HFF-Myc (cell line): Measurements from ENCODE around the gene MAMLD1.
"Not testable (repeated sequence)": the region's sequence is repeated elsewhere in the genome, so short reads cannot be mapped to it uniquely, and the experiment has no call there.

Experiments used
- DNase-seq: peaks from one replicate; pipeline ENCODE4 v3.0.0-alpha.2; 2011; ENCODE audit warnings: low read depth; ENCODE audit errors: extremely low read depth
- H3K4me3 ChIP-seq: replicated peaks from 2 replicates; pipeline ENCODE4 v1.5.1; 2011; ENCODE audit warnings: low read depth, mild to moderate bottlenecking, control low read depth, low read length
- TF ChIP-seq, protein P1 (sequence below): IDR thresholded peaks from 2 replicates; pipeline ENCODE4 v1.5.1; 2012; ENCODE audit warnings: mild to moderate bottlenecking, low read depth, low read length, control low read depth; ENCODE audit errors: missing control alignments

Gene MAMLD1

DNA sequence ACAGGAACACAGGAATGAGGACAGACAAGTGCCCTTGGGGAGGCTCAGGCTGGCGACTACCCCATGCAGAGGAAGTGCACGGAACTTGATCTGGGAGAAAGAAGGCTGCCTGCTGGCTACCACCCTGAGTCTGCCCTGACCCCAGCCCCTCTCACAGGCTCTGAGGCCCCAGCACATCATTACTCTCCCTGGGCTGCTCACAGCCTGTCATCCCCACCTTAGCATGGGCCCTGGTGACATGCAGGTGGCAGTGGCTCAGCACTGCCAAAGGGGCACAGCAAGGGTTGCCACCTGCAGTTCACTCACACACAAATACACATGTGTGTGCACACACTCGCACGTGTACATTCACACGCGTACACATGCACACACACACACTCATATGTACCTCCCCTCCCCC is 26.1 kb upstream of the MAMLD1 start:
- TF ChIP-seq, protein P1, sequence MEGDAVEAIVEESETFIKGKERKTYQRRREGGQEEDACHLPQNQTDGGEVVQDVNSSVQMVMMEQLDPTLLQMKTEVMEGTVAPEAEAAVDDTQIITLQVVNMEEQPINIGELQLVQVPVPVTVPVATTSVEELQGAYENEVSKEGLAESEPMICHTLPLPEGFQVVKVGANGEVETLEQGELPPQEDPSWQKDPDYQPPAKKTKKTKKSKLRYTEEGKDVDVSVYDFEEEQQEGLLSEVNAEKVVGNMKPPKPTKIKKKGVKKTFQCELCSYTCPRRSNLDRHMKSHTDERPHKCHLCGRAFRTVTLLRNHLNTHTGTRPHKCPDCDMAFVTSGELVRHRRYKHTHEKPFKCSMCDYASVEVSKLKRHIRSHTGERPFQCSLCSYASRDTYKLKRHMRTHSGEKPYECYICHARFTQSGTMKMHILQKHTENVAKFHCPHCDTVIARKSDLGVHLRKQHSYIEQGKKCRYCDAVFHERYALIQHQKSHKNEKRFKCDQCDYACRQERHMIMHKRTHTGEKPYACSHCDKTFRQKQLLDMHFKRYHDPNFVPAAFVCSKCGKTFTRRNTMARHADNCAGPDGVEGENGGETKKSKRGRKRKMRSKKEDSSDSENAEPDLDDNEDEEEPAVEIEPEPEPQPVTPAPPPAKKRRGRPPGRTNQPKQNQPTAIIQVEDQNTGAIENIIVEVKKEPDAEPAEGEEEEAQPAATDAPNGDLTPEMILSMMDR = no peak
- DNase-seq = no peak
- H3K4me3 ChIP-seq = no peak overlapping the region

DNA sequence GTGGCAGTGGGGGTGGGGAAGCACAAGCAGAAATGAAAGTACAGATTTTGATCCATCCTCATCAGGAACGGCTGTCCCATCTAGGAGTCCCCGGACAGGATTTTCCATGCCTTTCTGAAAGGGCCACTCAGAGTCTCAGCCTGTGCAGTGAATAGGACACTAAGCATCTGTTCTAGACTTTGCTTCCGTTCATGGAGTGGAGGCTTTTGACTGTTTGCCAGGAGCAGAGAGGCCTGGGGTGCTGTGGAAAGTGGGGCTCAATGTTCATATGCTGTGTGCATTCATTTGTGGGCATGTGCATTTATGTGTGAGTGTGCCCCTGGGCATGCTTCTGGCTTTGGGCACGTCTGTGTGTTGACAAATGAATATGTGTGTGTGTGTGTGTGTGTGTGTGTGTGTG is 25.6 kb upstream of the MAMLD1 start:
- H3K4me3 ChIP-seq = no peak overlapping the region
- no peak for DNase-seq
- TF ChIP-seq, protein P1 = no peak

DNA sequence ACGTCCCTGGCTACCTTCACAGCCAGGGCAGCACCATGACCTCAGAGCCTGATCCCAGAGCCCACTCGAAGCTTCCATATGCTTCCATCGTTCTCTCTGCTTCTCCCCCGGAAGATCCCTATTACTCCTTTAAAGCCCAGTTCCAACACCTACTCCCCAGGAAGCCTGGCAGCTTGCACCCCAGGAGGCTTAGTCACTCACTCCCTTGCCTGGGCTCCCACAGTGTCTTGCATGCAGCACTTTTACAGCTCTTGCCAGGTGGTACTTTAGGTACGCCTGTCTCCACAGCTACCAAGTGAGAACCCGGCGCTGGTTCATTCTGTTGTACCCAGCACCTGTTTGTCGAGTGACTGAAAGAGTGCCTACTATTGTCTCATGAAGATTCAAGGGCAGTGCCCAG is 24.5 kb upstream of the MAMLD1 start:
- DNase-seq = no peak
- no peak overlapping the region for H3K4me3 ChIP-seq
- TF ChIP-seq, protein P1 = no peak

DNA sequence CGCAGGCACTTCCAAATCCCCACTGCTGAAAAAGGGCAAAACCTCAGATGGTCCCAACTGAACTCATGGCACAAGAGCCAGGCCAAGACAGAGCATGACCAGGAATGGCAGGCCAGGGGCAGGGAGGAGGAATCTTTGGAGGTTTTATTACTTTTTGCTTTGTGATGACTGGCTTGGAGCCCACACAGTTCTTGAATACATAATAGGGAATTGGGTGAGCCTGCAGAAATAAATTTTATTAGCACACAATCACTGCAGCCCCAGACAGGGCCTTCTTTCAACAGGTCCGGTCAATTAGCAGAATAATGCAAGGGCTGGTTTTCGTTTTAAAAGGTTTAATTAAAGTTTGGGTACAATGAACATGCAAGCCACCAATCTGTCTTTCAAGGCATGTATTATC is 23.4 kb upstream of the MAMLD1 start:
- no peak for DNase-seq

DNA sequence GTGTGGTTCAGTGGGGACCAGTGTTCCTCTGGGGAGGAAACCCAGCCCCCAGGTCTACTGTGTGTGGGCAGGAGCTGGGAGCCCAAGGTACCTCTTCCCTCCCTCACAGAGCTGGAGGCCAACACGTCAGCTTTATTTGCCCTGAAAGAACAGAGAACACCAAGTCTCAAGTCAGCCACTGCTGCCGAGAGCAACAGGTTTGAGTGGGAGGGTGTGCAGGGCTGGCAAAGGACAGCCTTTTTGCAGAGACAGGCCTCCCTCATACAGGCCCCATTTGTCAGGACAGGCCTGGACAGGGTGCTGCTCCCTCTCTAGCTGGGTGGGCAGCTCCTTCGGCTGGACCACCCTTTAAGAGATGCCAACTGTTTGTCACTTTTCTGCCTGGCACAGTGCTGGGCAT is 22.8 kb upstream of the MAMLD1 start:
- not testable (repeated sequence) for DNase-seq, H3K4me3 ChIP-seq

More for the DNA sequence above, 23.4 kb upstream of the MAMLD1 start:
- TF ChIP-seq, protein P1 = no peak
- no peak overlapping the region for H3K4me3 ChIP-seq

DNA sequence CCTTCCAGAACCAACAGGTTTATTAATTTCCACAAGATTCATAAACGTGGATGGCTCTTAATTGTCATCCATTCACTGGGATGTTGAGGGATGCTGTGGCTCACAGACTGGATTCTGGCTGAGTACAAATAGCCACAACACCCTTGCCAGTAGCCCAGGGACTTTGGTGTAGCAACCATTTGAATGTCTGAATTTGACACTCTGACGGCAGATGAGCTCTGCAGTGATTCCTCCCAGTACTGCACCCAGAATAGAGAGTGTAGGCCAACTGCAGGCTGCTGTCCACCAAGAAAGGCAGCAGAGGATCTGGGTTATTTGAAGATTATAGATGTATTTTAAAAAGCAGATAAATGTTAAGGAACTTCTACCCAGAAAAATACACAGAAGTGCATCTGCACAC is 15.6 kb upstream of the MAMLD1 start:
- H3K4me3 ChIP-seq = no peak overlapping the region
- TF ChIP-seq, protein P1 = no peak
- no peak for DNase-seq

DNA sequence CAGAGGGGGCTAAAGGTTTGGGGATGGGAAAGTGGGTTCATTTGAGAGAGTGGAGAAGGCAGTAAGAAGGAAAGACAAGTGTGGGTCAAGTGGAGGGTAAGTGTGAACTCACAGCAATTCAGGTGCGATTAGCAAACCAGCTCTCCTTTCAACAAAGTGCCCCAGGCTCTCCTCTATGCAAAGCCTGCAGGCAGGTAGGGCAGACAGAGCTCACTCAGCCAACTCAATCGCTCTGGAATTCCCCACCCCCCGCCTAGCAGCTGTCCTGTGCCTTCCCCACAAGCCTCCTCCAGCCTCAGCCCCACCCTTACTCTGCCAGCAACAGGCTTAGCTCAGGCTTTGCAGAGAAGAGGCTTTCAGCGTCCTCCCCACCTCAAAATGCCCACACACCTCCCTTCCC is 14.8 kb upstream of the MAMLD1 start:
- no peak overlapping the region for H3K4me3 ChIP-seq
- DNase-seq = no peak

More for the DNA sequence above, 14.8 kb upstream of the MAMLD1 start:
- TF ChIP-seq, protein P1 = no peak
